Measurements from ENCODE around the gene VAT1. TPM values are rescaled to one million over a fixed set of nuclear protein-coding genes. Genes with fewer than 3 reads are reported as not detected.

The VAT1 gene
- total and polyA plus RNA-seq, 9 of the 15 experiments (the other 6 are each of a cell fraction or from before 2014, with no cell fraction given): 29.4 to 153 (median 66.7) TPM

GRCh38 chr17:43020789-43021740 lies 1.1 kb downstream of the VAT1 start (continued):
- TF ChIP-seq, protein P1, sequence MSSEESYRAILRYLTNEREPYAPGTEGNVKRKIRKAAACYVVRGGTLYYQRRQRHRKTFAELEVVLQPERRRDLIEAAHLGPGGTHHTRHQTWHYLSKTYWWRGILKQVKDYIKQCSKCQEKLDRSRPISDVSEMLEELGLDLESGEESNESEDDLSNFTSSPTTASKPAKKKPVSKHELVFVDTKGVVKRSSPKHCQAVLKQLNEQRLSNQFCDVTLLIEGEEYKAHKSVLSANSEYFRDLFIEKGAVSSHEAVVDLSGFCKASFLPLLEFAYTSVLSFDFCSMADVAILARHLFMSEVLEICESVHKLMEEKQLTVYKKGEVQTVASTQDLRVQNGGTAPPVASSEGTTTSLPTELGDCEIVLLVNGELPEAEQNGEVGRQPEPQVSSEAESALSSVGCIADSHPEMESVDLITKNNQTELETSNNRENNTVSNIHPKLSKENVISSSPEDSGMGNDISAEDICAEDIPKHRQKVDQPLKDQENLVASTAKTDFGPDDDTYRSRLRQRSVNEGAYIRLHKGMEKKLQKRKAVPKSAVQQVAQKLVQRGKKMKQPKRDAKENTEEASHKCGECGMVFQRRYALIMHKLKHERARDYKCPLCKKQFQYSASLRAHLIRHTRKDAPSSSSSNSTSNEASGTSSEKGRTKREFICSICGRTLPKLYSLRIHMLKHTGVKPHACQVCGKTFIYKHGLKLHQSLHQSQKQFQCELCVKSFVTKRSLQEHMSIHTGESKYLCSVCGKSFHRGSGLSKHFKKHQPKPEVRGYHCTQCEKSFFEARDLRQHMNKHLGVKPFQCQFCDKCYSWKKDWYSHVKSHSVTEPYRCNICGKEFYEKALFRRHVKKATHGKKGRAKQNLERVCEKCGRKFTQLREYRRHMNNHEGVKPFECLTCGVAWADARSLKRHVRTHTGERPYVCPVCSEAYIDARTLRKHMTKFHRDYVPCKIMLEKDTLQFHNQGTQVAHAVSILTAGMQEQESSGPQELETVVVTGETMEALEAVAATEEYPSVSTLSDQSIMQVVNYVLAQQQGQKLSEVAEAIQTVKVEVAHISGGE (CRISPR knock-in tag; IDR thresholded peaks at IDR 0.05): peak in 1 of 3 experiments; percentile 57; a peak in 1 of 6 replicates
- peak; percentile 77 for TF ChIP-seq EGR1 (conservative IDR thresholded peaks at IDR 0.05)
- no peak for TF ChIP-seq CSDE1 (IDR thresholded peaks at IDR 0.05)
- TF ChIP-seq CHD1 (IDR thresholded peaks at IDR 0.05; ENCODE audit: low read length): peak; percentile 3
- TF ChIP-seq, protein P2, sequence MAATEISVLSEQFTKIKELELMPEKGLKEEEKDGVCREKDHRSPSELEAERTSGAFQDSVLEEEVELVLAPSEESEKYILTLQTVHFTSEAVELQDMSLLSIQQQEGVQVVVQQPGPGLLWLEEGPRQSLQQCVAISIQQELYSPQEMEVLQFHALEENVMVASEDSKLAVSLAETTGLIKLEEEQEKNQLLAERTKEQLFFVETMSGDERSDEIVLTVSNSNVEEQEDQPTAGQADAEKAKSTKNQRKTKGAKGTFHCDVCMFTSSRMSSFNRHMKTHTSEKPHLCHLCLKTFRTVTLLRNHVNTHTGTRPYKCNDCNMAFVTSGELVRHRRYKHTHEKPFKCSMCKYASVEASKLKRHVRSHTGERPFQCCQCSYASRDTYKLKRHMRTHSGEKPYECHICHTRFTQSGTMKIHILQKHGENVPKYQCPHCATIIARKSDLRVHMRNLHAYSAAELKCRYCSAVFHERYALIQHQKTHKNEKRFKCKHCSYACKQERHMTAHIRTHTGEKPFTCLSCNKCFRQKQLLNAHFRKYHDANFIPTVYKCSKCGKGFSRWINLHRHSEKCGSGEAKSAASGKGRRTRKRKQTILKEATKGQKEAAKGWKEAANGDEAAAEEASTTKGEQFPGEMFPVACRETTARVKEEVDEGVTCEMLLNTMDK (IDR thresholded peaks at IDR 0.05; ENCODE audit: borderline replicate concordance, insufficient read depth, low read depth, low read length, poor library complexity, severe bottlenecking): no peak
- TF ChIP-seq, protein P3, sequence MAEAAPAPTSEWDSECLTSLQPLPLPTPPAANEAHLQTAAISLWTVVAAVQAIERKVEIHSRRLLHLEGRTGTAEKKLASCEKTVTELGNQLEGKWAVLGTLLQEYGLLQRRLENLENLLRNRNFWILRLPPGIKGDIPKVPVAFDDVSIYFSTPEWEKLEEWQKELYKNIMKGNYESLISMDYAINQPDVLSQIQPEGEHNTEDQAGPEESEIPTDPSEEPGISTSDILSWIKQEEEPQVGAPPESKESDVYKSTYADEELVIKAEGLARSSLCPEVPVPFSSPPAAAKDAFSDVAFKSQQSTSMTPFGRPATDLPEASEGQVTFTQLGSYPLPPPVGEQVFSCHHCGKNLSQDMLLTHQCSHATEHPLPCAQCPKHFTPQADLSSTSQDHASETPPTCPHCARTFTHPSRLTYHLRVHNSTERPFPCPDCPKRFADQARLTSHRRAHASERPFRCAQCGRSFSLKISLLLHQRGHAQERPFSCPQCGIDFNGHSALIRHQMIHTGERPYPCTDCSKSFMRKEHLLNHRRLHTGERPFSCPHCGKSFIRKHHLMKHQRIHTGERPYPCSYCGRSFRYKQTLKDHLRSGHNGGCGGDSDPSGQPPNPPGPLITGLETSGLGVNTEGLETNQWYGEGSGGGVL (CRISPR knock-in tag; IDR thresholded peaks at IDR 0.05): no peak
- TF ChIP-seq PATZ1 (CRISPR knock-in tag; IDR thresholded peaks at IDR 0.05; ENCODE audit: borderline replicate concordance): 0 out of 2 replicates have a peak, but pooled peaks have one; percentile 9
- no peak for TF ChIP-seq NFYB (IDR thresholded peaks at IDR 0.05; ENCODE audit: extremely low read depth, insufficient read length)

All from K562 (cell line).